Transverse colon (tissue), 4 donors: ENCODE measurements around the gene KTI12. TPM values are rescaled to one million over a fixed set of nuclear protein-coding genes. Genes with fewer than 3 reads are reported as not detected.
A peak's percentile ranks its signal among the peaks of the same experiment; 100 is the strongest.
"Not testable (repeated sequence)": the region's sequence is repeated elsewhere in the genome, so short reads cannot be mapped to it uniquely, and the experiment has no call there.

ENCODE experiments used
- DNase-seq: peaks from one replicate; pipeline ENCODE4 v3.0.0-alpha.2; 2019
- H3K27ac ChIP-seq, 4 donors: fragments of 200-600 bp; sonication (generic); 2 replicates each; pipeline ENCODE4 v1.5.1; 2016 to 2018; ENCODE audit warnings: inconsistent platforms in 4 of 4
- H3K27me3 ChIP-seq: fragments of 200-600 bp; sonication (generic); 2 replicates; pipeline ENCODE4 v1.5.1; 2017; ENCODE audit warnings: inconsistent platforms
- H3K36me3 ChIP-seq, 4 donors: fragments of 200-600 bp; sonication (generic); 2 replicates each; pipeline ENCODE4 v1.5.1; 2017 to 2019; ENCODE audit warnings: inconsistent platforms in 4 of 4
- H3K4me1 ChIP-seq, 4 donors: fragments of 200-600 bp; sonication (generic); 2 replicates each; pipeline ENCODE4 v1.5.1; 2017 to 2020; ENCODE audit warnings: inconsistent platforms in 4 of 4
- H3K4me3 ChIP-seq, 4 donors: fragments of 200-600 bp; sonication (generic); 1 replicate in 1 of 4; 2 replicates in 3 of 4; pipeline versions ENCODE4 v1.5.1 to v1.6.1; 2017 to 2019; ENCODE audit warnings: inconsistent platforms in 4 of 4
- H3K9me3 ChIP-seq, 2 donors: fragments of 200-600 bp; sonication (generic); 2 replicates each; pipeline ENCODE4 v1.5.1; 2017 to 2019; ENCODE audit warnings: inconsistent platforms in 2 of 2
- CTCF ChIP-seq, 5 experiments: fragments of 200-600 bp in 3 of 5; fragments of 450-650 bp in 2 of 5; sonication (generic) in 3 of 5; IDR thresholded peaks; 1 replicate in 2 of 5; 2 replicates in 3 of 5; pipeline ENCODE4 v1.5.1; 2016 to 2017; ENCODE audit warnings: antibody characterized with exemption in 5 of 5, inconsistent platforms in 3 of 5, mild to moderate bottlenecking in 2 of 5, moderate library complexity in 1 of 5
- EP300 ChIP-seq: sonication (generic); formaldehyde crosslinking; IDR thresholded peaks from one replicate; pipeline ENCODE4 v1.6.1; 2017; ENCODE audit warnings: antibody characterized with exemption, low read depth
- POLR2A ChIP-seq: fragments of 450-650 bp; IDR thresholded peaks from one replicate; pipeline ENCODE4 v1.6.1; 2016; ENCODE audit warnings: antibody characterized with exemption, mild to moderate bottlenecking, moderate library complexity
- POLR2AphosphoS5 ChIP-seq, 3 donors: sonication (generic); formaldehyde crosslinking; IDR thresholded peaks; one replicate each; pipeline ENCODE4 v1.6.1; 2016; ENCODE audit warnings: antibody characterized with exemption in 3 of 3
- WGBS, 2 donors: methylation state at CpG; one replicate each; pipeline ENCODE4 v1.1.5; 2018; ENCODE audit warnings: low coverage in 1 of 2; 5-methylcytosine and 5-hydroxymethylcytosine counted together
- in situ Hi-C, 4 donors: fragments of 200-750 bp; cut with MboI; loops; one replicate each; pipeline versions ENCODE4 v1.15.0 to v1.15.1; 2017; ENCODE audit warnings: low sequenced_read_pairs in 3 of 4, low pct_ligation_motif_present in 1 of 4, low pct_unique_long_range_greater_than_20kb in 1 of 4
- intact Hi-C: fragments of 100-400 bp; cut with DNase I; formaldehyde crosslinking; loops from one replicate; pipeline ENCODE4 v1.15.1; 2023; ENCODE audit warnings: low total_unique reads
- total RNA-seq, 4 donors: library from RNA; depleted of rRNA; stranded (reverse); fragments of >200 nt; gene quantifications; one replicate each; pipeline ENCODE4 v1.1.0, GENCODE V29; 2016

The KTI12 gene
- 1 to 10 TPM in 3 of 4 donors, not detected in 1; 1.8 to 7.9 (median 7.3) TPM for total RNA-seq

DNA sequence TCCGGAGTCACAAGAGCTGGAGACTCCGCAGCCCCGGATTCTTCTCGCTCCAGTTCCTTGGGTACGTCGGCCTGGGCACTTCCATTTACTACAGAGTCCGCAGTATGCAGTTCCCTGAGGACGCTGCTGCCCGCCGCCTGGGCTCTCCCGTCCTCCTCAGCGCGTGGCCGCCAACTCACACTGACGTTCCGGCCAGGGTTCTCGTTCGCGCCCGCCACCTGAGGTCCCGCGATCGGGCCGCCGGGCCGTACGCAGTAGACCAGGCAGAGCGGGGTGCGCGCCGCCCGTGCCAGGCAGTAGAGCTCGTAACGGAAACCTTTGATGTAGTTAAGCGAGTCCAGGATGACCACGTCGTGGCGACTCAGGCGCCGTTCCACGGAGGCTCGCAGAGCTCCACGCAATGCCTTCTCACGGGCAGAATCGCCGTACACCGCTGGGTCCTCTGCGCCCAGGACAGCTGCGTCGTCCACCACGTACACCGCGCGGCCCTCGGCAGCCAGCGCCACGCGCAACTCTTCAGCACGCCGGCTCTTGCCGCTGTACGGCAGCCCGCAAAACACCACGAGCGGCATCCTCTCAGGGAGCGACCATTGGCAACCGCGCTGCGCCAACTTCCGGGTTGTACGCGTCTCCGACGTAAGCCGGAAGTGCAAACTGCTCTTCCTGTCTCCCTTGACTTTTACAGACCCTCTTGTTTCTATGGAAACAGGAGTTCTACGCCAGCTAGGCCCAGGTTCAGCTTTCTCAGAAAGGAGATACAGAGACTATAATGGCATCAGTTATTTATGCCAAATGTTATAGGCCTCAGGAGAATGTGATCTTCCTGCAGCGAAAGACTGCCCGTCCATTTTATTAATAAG, at the start of gene KTI12:
TSS of gene KTI12 (minus strand) at position 621 of the 860 bp plus-strand sequence. CDS start at position 572, 49 bp downstream.
- WGBS, 2 donors = 3 to 69% methylated on average over 2 to 65 of the region's 78 CpGs
- intact Hi-C loops (no loop called here), in situ Hi-C loops (no loop called here)
- H3K27me3 ChIP-seq = no peaks in the 10 kb centered on the region
- TF ChIP-seq POLR2AphosphoS5 (IDR thresholded peaks at IDR 0.05) = peak; percentile 74 to 91 (median 91)
- no peak for TF ChIP-seq EP300
- peak; percentile 77 for TF ChIP-seq POLR2A
- no peak for TF ChIP-seq CTCF (IDR thresholded peaks at IDR 0.05)
- peak within 1 kb of the TSS; percentile 55 to 83 (median 76) for H3K4me3 ChIP-seq
- no peaks in the 10 kb centered on the region for H3K36me3 ChIP-seq
- H3K4me1 ChIP-seq = peaks cover 20 to 56% (median 35%) of the 10 kb centered on the region in 4 donors
- no peaks in the 10 kb centered on the region for H3K9me3 ChIP-seq
- DNase-seq = peak; percentile 89
- peak within 1 kb of the TSS; percentile 88 to 97 (median 92) for H3K27ac ChIP-seq

DNA sequence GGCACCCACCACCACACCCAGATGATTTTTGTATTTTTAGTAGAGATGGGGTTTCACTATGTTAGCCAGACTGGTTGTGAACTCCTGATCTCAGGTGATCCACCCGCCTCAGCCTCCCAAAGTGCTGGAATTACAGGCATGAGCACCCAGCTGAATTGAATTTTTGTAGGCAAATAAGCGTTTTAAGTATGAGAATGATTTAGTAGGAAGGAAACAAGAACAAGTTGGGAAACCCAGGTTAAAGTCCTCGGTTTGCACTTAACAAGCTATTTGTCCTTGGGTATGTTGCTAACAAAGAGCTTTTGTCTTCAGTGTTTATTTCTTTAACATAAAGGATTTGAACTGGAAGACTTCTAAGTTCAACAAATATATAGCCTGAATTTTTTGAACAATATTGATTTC, 46.4 kb upstream of the KTI12 start:
- Histone ChIP-seq H3K27me3 (no peaks in the 10 kb centered on the region), H3K36me3 (no peaks in the 10 kb centered on the region), H3K27ac (peak overlapping the region; percentile 44 to 77 (median 55)), H3K4me1 (peaks cover 0 to 10% (median 7%) of the 10 kb centered on the region in 4 donors), H3K9me3 (no peaks in the 10 kb centered on the region), H3K4me3 (no peak overlapping the region)
- intact Hi-C loops = no loop called here
- no peak for DNase-seq
- 53 to 68% methylated on average over 2 to 3 of the region's 3 CpGs for WGBS, 2 donors
- TF ChIP-seq POLR2AphosphoS5 (IDR thresholded peaks at IDR 0.05) (no peak), EP300 (no peak), POLR2A (no peak), CTCF (IDR thresholded peaks at IDR 0.05) (no peak)
- in situ Hi-C loops = no loop called here

- H3K36me3 ChIP-seq, DNase-seq, H3K9me3 ChIP-seq, in situ Hi-C loops, H3K27me3 ChIP-seq, H3K4me3 ChIP-seq, intact Hi-C loops, H3K27ac ChIP-seq: not testable (repeated sequence)
- peaks cover 0 to 17% (median 7%) of the 10 kb centered on the region in 4 donors for H3K4me1 ChIP-seq
- 98% methylated on average over 6 of the region's 6 CpGs; no CpG with 5 or more reads in 1 of the 2 donors for WGBS, 2 donors
Observed at GRCh38 chr1:52077277-52077676, 43.7 kb upstream of the KTI12 start.

DNA sequence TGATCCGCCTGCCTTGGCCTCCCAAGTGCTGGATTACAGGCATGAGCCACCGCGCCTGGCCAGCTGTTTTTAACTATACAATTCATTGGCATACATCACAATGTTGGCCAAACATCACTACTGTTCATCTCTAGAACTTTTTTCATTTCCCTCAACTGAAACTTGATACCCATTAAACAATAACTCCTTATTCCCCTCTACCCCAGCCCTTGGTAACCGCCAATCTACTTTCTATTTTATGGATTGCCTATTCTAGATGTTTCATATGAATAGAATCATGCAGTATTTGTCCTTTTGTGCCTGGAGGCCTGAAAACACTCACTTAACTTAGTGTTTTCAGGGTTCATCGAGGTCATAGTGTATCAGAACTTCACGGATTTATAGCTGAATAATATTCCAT, 38.7 kb upstream of the KTI12 start:
- 80 to 93% methylated on average over 2 to 6 of the region's 6 CpGs for WGBS, 2 donors
- peaks cover 0 to 34% (median 9%) of the 10 kb centered on the region in 4 donors for H3K4me1 ChIP-seq
- H3K4me3 ChIP-seq = no peak overlapping the region
- intact Hi-C loops = no loop called here
- H3K27me3 ChIP-seq = no peaks in the 10 kb centered on the region
- H3K9me3 ChIP-seq = no peaks in the 10 kb centered on the region
- TF ChIP-seq CTCF (IDR thresholded peaks at IDR 0.05) (no peak), EP300 (no peak), POLR2A (no peak), POLR2AphosphoS5 (IDR thresholded peaks at IDR 0.05) (no peak)
- no peak for DNase-seq
- in situ Hi-C loops = no loop called here
- no peaks in the 10 kb centered on the region for H3K36me3 ChIP-seq
- H3K27ac ChIP-seq = no peak overlapping the region
